ENCODE measurements around the gene TC2N. TPM values are rescaled to one million over a fixed set of nuclear protein-coding genes. Genes with fewer than 3 reads are reported as not detected.

TC2N gene
- total and polyA plus RNA-seq, 9 of the 15 experiments (the other 6 are each of a cell fraction or from before 2014, with no cell fraction given) = 2.0 to 12.5 (median 7.3) TPM

- no peak for TF ChIP-seq AFF1 (IDR thresholded peaks at IDR 0.05; ENCODE audit: low read depth in 1 of 2, partially characterized antibody in 2 of 2)
Measured at GRCh38 chr14:91774140-91775096, 92.9 kb downstream of the TC2N start (continued).

GRCh38 chr14:91770185-91770584, 97.2 kb downstream of the TC2N start:
- in situ Hi-C loops (cut with MboI) (no loop called here), intact Hi-C loops (cut with micrococcal nuclease) (no loop called here)
- FAIRE-seq (no peak), ATAC-seq (no peak), DNase-seq (ENCODE audit: extremely low read depth in 1 of 4, low spot score in 3 of 4) (no peak)
- Histone ChIP-seq H3K36me3 (ENCODE audit: control insufficient read depth, insufficient read depth, low read length) (no peaks in the 10 kb centered on the region), H3K9ac (ENCODE audit: insufficient read depth in 1 of 2, low read depth in 2 of 2, low read length in 2 of 2) (no peak overlapping the region), H3K4me3 (no peak overlapping the region), H2AFZ (ENCODE audit: low read depth, low read length) (no peak overlapping the region), H3K4me2 (ENCODE audit: insufficient read depth, low read length) (no peak overlapping the region), H3K27me3 (ENCODE audit: control insufficient read depth in 2 of 2, insufficient read depth in 2 of 2, low read length in 2 of 2) (no peaks in the 10 kb centered on the region; a peak in 1 of 5 replicates), H3K79me2 (ENCODE audit: control insufficient read depth, insufficient read depth, low read length) (no peaks in the 10 kb centered on the region), H3K9me3 (replicated peaks; ENCODE audit: control insufficient read depth, insufficient read depth, low read depth, low read length) (no peaks in the 10 kb centered on the region), H3K9me1 (ENCODE audit: control insufficient read depth, insufficient read depth, low read length) (no peaks in the 10 kb centered on the region), H3K27ac (ENCODE audit: extremely low read depth, low read depth, low read length) (no peak overlapping the region), H3K4me1 (replicated peaks in 1 of 2; ENCODE audit: control insufficient read depth in 2 of 2, insufficient read depth in 2 of 2, low read length in 2 of 2) (peaks cover 0 to 8% of the 10 kb centered on the region in 2 experiments; a peak in 3 of 5 replicates), H4K20me1 (replicated peaks; ENCODE audit: control insufficient read depth, insufficient read depth, low read length) (no peaks in the 10 kb centered on the region)
- CTCF ChIA-PET (ENCODE audit: low intra/inter-chr PET ratio) = no interaction called here
- no TSS peak for BruUV-seq (replicated peaks)
- POLR2A ChIA-PET = no interaction called here
- WGBS (ENCODE audit: insufficient coverage, low coverage, missing lambda C conversion rate) = 31% methylated on average over 2 of the region's 2 CpGs
- TF ChIP-seq E2F4 (CRISPR knock-in tag; IDR thresholded peaks at IDR 0.05; ENCODE audit: low read depth) = no peak
- TF ChIP-seq NCOA2 (IDR thresholded peaks at IDR 0.05; ENCODE audit: partially characterized antibody in 2 of 2) = no peak
- TF ChIP-seq ZNF133 (CRISPR knock-in tag; IDR thresholded peaks at IDR 0.05) = no peak
- no peak for TF ChIP-seq GABPB2 (CRISPR knock-in tag; conservative IDR thresholded peaks at IDR 0.05)
- no peak for TF ChIP-seq CREM (IDR thresholded peaks at IDR 0.05; ENCODE audit: low read depth)
- no peak for TF ChIP-seq NBN (IDR thresholded peaks at IDR 0.05; ENCODE audit: low read depth)
- TF ChIP-seq FUS (optimal IDR thresholded peaks at IDR 0.05; ENCODE audit: low read depth, low read length) = no peak
- no peak for TF ChIP-seq ZNF408 (CRISPR knock-in tag; IDR thresholded peaks at IDR 0.05; ENCODE audit: low read depth)
- no peak for TF ChIP-seq HNRNPK (IDR thresholded peaks at IDR 0.05; ENCODE audit: low read depth, low read length, poor library complexity, severe bottlenecking)
- no peak for TF ChIP-seq HIVEP1 (CRISPR knock-in tag; IDR thresholded peaks at IDR 0.05)
